Stimulated activated CD8-positive, alpha-beta memory T cell treated with anti-CD3 and anti-CD28 coated beads, Interleukin-12 subunit alpha, Interleukin-12 subunit beta, amount 100 ng/mL, for 1 hour (primary cell): ENCODE measurements around the gene SYT1.

Source experiments
- DNase-seq: peaks from one replicate; pipeline ENCODE4 v3.0.0-alpha.2; 2020; ENCODE audit warnings: low read depth

SYT1 gene

GRCh38 chr12:79056775-79057174, 192.2 kb downstream of the SYT1 start:
- DNase-seq, result no peak

- no peak for DNase-seq
Measured at GRCh38 chr12:79057540-79057939, 193.0 kb downstream of the SYT1 start.

- DNase-seq, result no peak
Measured at GRCh38 chr12:79058342-79058741, 193.8 kb downstream of the SYT1 start.

- DNase-seq, result no peak
Measured at GRCh38 chr12:79059557-79059956, 195.0 kb downstream of the SYT1 start.

GRCh38 chr12:79063258-79063657, 198.7 kb downstream of the SYT1 start:
- no peak for DNase-seq

- DNase-seq, result no peak
Measured at GRCh38 chr12:79067977-79068376, 203.4 kb downstream of the SYT1 start.

- no peak for DNase-seq
Measured at GRCh38 chr12:79069009-79069408, 204.4 kb downstream of the SYT1 start.

- DNase-seq, result no peak
Measured at GRCh38 chr12:79071498-79071897, 206.9 kb downstream of the SYT1 start.

- no peak for DNase-seq
Measured at GRCh38 chr12:79073506-79073905, 208.9 kb downstream of the SYT1 start.

GRCh38 chr12:79082595-79082994, 218.0 kb downstream of the SYT1 start:
- DNase-seq, result no peak

- no peak for DNase-seq
Measured at GRCh38 chr12:79083181-79083580, 218.6 kb downstream of the SYT1 start.

GRCh38 chr12:79085106-79085682, 220.6 kb downstream of the SYT1 start:
- DNase-seq, result no peak

GRCh38 chr12:79086541-79087296, 222.1 kb downstream of the SYT1 start:
- DNase-seq, result no peak

GRCh38 chr12:79098530-79098929, 234.0 kb downstream of the SYT1 start:
- DNase-seq, result no peak

- no peak for DNase-seq
Measured at GRCh38 chr12:79108962-79109361, 244.4 kb downstream of the SYT1 start.

- DNase-seq, result no peak
Measured at GRCh38 chr12:79114896-79115295, 250.3 kb downstream of the SYT1 start.

GRCh38 chr12:79115743-79116142, 251.2 kb downstream of the SYT1 start:
- DNase-seq, result no peak

- no peak for DNase-seq
Measured at GRCh38 chr12:79119796-79120195, 255.2 kb downstream of the SYT1 start.

- DNase-seq, result no peak
Measured at GRCh38 chr12:79121486-79121885, 256.9 kb downstream of the SYT1 start.

GRCh38 chr12:79124385-79124784, 259.8 kb downstream of the SYT1 start:
- DNase-seq, result no peak

- no peak for DNase-seq
Measured at GRCh38 chr12:79125358-79125757, 260.8 kb downstream of the SYT1 start.

GRCh38 chr12:79127271-79127751, 262.7 kb downstream of the SYT1 start:
- DNase-seq, result no peak

- DNase-seq, result no peak
Measured at GRCh38 chr12:79128956-79129355, 264.4 kb downstream of the SYT1 start.

- DNase-seq, result no peak
Measured at GRCh38 chr12:79138872-79139271, 274.3 kb downstream of the SYT1 start.
